ENCODE data around the gene C11orf58. TPM values are rescaled to one million over a fixed set of nuclear protein-coding genes. Genes with fewer than 3 reads are reported as not detected.

The C11orf58 gene
- total and polyA plus RNA-seq, 8 donors, result 87.9 to 405 (median 353) TPM

DNA sequence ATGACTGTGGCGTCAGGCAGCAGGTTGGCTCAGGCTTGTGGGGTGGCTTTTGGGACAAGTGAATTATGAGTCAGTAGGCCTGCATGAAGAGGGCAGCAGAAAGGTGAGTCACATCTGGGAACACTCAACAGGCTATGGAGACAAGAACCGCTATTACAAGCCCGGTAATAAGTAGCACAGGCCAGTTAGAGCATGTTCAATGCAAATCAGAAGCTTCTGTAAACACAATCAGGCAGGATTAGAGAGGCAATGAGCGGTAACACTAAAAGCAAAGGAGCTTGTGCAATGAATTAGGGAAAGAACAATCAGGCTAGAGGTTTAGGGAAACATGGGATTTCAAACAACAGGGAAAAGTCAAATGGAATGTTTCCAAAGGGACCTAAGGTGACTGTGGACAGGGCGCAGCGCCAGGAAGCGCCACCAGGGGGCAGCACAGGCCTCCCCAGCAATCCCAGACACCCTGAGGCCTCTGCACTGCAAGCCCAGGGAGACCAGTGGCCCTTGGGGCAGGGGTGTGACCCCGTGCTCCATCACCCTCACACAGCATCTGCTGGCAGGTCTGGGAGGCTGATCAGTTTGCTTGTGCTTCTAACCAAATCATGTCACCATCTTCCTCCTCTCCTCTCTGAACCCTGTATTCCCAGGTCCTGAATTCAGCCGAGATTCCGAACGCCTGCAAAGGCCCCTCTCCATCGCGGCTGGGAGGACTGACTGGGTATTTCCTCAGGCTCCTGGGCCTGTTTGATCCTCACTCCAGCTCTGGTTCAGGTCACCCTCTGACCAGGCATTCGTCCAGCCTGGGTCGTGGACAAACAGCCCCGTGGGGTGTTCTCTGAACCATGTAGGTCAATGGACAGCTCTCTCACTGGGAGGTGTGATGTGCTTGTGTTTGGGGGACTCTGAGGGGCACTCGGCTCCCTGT, 50.0 kb downstream of the C11orf58 start:
- Histone ChIP-seq H3K27me3 (no peaks in the 10 kb centered on the region), H3K4me3 (no peak overlapping the region), H3K4me1 (peaks cover 15 to 70% of the 10 kb centered on the region in 2 donors), H3K9me3 (no peaks in the 10 kb centered on the region), H3K27ac (peak overlapping the region; percentile 15 to 40), H3K36me3 (peaks cover 0 to 13% of the 10 kb centered on the region in 2 donors)
- TF ChIP-seq, protein P1, sequence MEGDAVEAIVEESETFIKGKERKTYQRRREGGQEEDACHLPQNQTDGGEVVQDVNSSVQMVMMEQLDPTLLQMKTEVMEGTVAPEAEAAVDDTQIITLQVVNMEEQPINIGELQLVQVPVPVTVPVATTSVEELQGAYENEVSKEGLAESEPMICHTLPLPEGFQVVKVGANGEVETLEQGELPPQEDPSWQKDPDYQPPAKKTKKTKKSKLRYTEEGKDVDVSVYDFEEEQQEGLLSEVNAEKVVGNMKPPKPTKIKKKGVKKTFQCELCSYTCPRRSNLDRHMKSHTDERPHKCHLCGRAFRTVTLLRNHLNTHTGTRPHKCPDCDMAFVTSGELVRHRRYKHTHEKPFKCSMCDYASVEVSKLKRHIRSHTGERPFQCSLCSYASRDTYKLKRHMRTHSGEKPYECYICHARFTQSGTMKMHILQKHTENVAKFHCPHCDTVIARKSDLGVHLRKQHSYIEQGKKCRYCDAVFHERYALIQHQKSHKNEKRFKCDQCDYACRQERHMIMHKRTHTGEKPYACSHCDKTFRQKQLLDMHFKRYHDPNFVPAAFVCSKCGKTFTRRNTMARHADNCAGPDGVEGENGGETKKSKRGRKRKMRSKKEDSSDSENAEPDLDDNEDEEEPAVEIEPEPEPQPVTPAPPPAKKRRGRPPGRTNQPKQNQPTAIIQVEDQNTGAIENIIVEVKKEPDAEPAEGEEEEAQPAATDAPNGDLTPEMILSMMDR (IDR thresholded peaks at IDR 0.05), result peak; percentile 98
- intact Hi-C loops (cut with DNase I), result no loop called here
- peak; percentile 47 to 93 (median 72) for DNase-seq
- ATAC-seq, result peak; percentile 76

DNA sequence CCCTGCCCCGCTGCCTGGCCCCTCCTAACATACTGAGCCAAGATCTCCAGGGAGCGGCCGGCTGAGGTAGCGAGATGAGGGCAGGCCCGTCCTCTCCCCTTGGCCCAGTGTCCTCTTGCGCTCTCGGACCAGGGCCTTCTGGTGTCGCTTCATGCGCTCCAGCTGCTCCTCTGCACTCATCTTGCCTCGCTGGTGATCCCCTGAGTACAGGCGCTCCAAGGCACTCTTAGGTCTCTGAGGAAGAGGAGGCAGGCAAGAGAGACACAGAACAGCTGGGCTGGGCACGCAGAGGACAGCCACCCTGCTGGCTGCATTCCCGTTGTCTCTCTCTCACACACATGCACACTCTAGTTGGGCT, 50.6 kb downstream of the C11orf58 start:
- Histone ChIP-seq H3K27me3 (no peaks in the 10 kb centered on the region), H3K27ac (peak overlapping the region in 1 of 2 donors; percentile 40), H3K9me3 (no peaks in the 10 kb centered on the region), H3K4me3 (no peak overlapping the region), H3K4me1 (peaks cover 15 to 70% of the 10 kb centered on the region in 2 donors), H3K36me3 (peaks cover 0 to 19% of the 10 kb centered on the region in 2 donors)
- TF ChIP-seq, protein P1 (IDR thresholded peaks at IDR 0.05), result no peak
- DNase-seq (peak in 2 of 4 donors; percentile 42 to 70), ATAC-seq (no peak)
- intact Hi-C loops (cut with DNase I), result no loop called here

DNA sequence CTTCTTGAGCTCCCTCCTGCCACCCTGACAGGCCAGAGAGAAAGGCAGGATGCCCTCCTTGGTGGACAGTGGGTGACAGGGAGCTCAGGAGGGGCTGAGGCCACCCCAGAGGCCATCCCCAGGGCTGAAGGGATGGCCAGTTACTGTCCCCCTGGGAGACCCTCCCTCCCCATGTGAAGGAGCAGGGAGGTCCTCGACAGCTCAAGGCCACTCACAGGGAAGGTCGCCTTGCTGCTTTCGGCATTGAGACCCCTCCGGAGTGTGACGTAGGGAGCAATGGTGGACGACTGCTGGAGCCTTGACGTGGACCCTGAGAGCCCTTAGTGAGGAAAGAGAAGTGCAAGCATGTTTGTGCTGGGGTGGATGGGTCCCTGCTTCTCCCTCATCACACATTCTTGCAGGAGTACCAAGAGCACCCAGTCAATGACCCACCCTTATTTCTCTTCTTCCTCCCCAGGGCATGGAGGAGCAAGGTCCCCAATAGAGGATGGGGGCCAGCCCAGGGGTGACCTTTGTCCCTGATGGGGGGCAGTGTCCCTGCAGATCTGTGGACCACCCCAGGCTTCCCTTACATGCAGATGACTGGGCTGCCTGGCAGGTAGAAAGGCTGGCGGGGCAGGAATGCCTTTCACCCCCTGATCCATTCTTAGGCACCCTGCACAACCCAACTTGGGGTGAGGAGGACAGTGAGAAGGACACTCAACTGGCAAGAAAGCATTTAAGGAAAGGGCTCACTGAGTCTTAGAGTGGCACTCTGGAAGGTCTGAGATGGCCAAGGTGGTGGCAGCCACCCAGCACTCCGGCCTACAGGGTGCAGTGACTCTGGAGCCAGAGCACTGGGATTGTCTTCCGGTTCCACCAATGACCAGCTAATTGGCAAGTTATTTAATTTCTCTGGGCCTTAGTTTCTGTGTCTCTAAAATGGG, 51.4 kb downstream of the C11orf58 start:
- ATAC-seq (no peak), DNase-seq (no peak)
- intact Hi-C loops (cut with DNase I), result no loop called here
- H3K4me1 ChIP-seq, result peaks cover 15 to 77% of the 10 kb centered on the region in 2 donors
- no peaks in the 10 kb centered on the region for H3K9me3 ChIP-seq
- peaks cover 0 to 19% of the 10 kb centered on the region in 2 donors for H3K36me3 ChIP-seq
- H3K4me3 ChIP-seq, result no peak overlapping the region
- peak overlapping the region in 1 of 2 donors; percentile 86 for H3K27ac ChIP-seq
- no peaks in the 10 kb centered on the region for H3K27me3 ChIP-seq
- TF ChIP-seq, protein P1 (IDR thresholded peaks at IDR 0.05), result no peak

DNA sequence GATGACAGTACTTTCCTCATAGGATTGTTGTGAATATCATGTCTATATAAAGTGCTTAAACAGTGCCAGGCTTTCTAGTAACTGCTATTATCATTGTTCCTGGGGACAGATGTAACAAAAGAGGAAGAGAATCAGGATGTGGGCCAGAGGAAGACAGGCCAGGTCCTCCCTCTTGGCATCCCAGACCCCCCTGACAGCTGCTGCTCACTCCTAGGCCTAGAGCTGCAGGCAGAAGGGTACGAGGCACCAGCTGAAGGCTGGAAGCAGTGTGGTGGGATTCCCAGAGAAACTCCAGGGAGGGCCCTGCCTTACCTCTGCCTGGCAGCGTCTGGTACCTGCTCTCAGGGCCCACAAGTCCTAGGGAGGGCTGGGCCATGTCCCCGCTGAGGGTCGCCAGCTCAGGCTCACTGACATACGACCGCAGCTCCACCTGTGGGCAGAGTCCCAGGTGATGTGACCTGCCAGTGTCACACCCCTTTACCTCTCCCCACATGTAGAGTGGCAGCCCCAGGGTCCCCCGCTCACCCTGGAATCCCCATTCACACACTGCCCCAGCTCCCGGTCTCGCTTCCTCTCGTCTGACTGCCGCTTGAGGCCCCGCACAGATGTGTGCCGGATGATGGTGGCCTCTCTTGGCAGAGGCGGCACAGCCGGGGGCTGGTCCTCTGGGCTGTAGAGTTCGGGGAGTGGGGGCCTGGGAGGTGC, 52.2 kb downstream of the C11orf58 start:
- no peak overlapping the region for H3K4me3 ChIP-seq
- H3K36me3 ChIP-seq, result peaks cover 0 to 19% of the 10 kb centered on the region in 2 donors
- DNase-seq (no peak), ATAC-seq (no peak)
- TF ChIP-seq, protein P1 (IDR thresholded peaks at IDR 0.05), result no peak
- H3K9me3 ChIP-seq, result no peaks in the 10 kb centered on the region
- intact Hi-C loops (cut with DNase I), result no loop called here
- H3K27ac ChIP-seq, result peak overlapping the region; percentile 71 to 86
- H3K4me1 ChIP-seq, result peaks cover 15 to 71% of the 10 kb centered on the region in 2 donors
- H3K27me3 ChIP-seq, result no peaks in the 10 kb centered on the region
